ENCODE results near the gene ADH4. TPM values are rescaled to one million over a fixed set of nuclear protein-coding genes. Genes with fewer than 3 reads are reported as not detected.

Gene ADH4
- polyA plus RNA-seq, 1 of the 3 experiments (the other 2 are of a cell fraction) = not detected

DNA sequence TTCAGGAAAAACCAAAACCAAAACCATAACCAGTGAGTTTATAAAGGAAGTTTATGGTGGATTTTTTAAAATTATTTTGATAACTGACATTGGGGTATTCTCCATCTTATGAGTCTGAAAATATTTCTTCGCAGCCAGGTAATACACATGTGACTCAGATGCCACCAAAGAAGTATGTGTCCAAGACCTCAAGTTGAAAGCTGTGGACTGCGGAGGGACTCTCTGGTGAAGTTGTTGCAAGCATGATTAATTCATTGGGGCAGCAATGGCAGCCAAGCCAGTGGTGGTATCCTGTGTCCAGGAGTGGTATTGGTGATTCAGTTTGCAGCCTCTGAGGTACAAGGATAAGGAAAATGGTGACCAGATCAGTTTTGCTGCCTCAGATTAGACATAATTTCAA is 41.5 kb downstream of the ADH4 start:
- Histone ChIP-seq H3K4me3 (ENCODE audit: low read depth in 2 of 2, low read length in 1 of 2) (no peak overlapping the region), H4K20me1 (ENCODE audit: insufficient read depth) (no peaks in the 10 kb centered on the region), H3K9ac (no peak overlapping the region), H2AFZ (ENCODE audit: low read depth) (no peak overlapping the region), H3K27me3 (ENCODE audit: insufficient read depth) (no peaks in the 10 kb centered on the region), H3K79me2 (ENCODE audit: insufficient read depth) (no peaks in the 10 kb centered on the region), H3K4me2 (no peak overlapping the region), H3K9me3 (no peaks in the 10 kb centered on the region), H3K9me2 (no peaks in the 10 kb centered on the region), H3K4me1 (ENCODE audit: control insufficient read depth in 1 of 2, insufficient read depth in 2 of 2, low read depth in 1 of 2, low read length in 1 of 2) (peaks cover 0 to 6% of the 10 kb centered on the region in 2 experiments; a peak in 1 of 4 replicates), H3K27ac (ENCODE audit: low read depth in 2 of 2, low read length in 1 of 2) (no peak overlapping the region), H3F3A (replicated peaks; ENCODE audit: insufficient read depth) (peaks cover 5% of the 10 kb centered on the region), H3K36me3 (replicated peaks in 1 of 2; ENCODE audit: control insufficient read depth in 1 of 2, insufficient read depth in 2 of 2, low read length in 1 of 2) (no peaks in the 10 kb centered on the region)
- ChIA-PET CTCF (no interaction called here), POLR2A (no interaction called here)
- no peak for TF ChIP-seq MEF2A (IDR thresholded peaks at IDR 0.05; ENCODE audit: borderline replicate concordance, low read depth)
- TF ChIP-seq RCOR1 (IDR thresholded peaks at IDR 0.05; ENCODE audit: low read length) = no peak
- no peak for TF ChIP-seq JUND (IDR thresholded peaks at IDR 0.05)
- TF ChIP-seq, protein P1, sequence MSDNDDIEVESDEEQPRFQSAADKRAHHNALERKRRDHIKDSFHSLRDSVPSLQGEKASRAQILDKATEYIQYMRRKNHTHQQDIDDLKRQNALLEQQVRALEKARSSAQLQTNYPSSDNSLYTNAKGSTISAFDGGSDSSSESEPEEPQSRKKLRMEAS (IDR thresholded peaks at IDR 0.05; ENCODE audit: low read depth) = no peak
- TF ChIP-seq RAD21 (IDR thresholded peaks at IDR 0.05; ENCODE audit: low read length) = no peak
- TF ChIP-seq, protein P2, sequence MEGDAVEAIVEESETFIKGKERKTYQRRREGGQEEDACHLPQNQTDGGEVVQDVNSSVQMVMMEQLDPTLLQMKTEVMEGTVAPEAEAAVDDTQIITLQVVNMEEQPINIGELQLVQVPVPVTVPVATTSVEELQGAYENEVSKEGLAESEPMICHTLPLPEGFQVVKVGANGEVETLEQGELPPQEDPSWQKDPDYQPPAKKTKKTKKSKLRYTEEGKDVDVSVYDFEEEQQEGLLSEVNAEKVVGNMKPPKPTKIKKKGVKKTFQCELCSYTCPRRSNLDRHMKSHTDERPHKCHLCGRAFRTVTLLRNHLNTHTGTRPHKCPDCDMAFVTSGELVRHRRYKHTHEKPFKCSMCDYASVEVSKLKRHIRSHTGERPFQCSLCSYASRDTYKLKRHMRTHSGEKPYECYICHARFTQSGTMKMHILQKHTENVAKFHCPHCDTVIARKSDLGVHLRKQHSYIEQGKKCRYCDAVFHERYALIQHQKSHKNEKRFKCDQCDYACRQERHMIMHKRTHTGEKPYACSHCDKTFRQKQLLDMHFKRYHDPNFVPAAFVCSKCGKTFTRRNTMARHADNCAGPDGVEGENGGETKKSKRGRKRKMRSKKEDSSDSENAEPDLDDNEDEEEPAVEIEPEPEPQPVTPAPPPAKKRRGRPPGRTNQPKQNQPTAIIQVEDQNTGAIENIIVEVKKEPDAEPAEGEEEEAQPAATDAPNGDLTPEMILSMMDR (IDR thresholded peaks at IDR 0.05) = no peak
- TF ChIP-seq RFX5 (IDR thresholded peaks at IDR 0.05; ENCODE audit: low read length) = no peak
- TF ChIP-seq EP300 (IDR thresholded peaks at IDR 0.05; ENCODE audit: borderline replicate concordance in 1 of 2, low read depth in 1 of 2, low read length in 1 of 2) = no peak
- TF ChIP-seq, protein P3, sequence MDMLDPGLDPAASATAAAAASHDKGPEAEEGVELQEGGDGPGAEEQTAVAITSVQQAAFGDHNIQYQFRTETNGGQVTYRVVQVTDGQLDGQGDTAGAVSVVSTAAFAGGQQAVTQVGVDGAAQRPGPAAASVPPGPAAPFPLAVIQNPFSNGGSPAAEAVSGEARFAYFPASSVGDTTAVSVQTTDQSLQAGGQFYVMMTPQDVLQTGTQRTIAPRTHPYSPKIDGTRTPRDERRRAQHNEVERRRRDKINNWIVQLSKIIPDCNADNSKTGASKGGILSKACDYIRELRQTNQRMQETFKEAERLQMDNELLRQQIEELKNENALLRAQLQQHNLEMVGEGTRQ (IDR thresholded peaks at IDR 0.05; ENCODE audit: borderline replicate concordance, low read depth, low read length) = no peak
- TF ChIP-seq, protein P4, sequence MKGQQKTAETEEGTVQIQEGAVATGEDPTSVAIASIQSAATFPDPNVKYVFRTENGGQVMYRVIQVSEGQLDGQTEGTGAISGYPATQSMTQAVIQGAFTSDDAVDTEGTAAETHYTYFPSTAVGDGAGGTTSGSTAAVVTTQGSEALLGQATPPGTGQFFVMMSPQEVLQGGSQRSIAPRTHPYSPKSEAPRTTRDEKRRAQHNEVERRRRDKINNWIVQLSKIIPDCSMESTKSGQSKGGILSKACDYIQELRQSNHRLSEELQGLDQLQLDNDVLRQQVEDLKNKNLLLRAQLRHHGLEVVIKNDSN (IDR thresholded peaks at IDR 0.05; ENCODE audit: borderline replicate concordance, low read depth) = no peak
- 90% methylated on average over 2 of the region's 2 CpGs for WGBS (ENCODE audit: low lambda C conversion rate)
- DNase-seq = no peak

DNA sequence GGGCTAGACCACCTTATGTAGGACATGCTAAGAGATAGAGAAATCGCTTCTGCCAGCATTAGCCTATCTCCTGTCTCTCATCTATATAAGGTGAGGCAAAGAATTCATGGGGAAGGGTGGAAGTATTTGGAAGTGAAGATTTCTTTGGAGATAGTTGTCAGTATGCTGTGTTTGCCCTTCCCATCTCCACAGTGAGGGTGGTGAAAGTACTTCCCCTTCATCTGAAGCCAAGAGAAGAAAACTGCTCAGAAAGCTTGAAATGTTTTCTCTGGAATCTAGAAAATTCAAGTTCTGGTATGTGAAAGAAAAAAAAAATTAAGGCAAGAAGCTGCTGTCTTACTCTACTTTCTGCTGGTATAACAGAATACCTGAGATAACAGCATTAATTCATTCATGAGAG is 43.2 kb downstream of the ADH4 start:
- no peak for DNase-seq
- CTCF ChIA-PET = interaction anchor here (0.6 to 1.3 kb wide), 4 partner anchors 17 to 362 kb away, joined by 3 to 4 read pairs (median 3); no protein-coding TSS in a partner anchor
- H3K4me2 ChIP-seq = no peak overlapping the region
- no peak for TF ChIP-seq FOSL2 (IDR thresholded peaks at IDR 0.05; ENCODE audit: borderline replicate concordance, low read depth)
- no peak for TF ChIP-seq RAD21 (IDR thresholded peaks at IDR 0.05; ENCODE audit: low read length)
- no peak for TF ChIP-seq TCF12 (IDR thresholded peaks at IDR 0.05)
- TF ChIP-seq RXRA (IDR thresholded peaks at IDR 0.05; ENCODE audit: borderline replicate concordance, low read depth) = no peak
- TF ChIP-seq, protein P5, sequence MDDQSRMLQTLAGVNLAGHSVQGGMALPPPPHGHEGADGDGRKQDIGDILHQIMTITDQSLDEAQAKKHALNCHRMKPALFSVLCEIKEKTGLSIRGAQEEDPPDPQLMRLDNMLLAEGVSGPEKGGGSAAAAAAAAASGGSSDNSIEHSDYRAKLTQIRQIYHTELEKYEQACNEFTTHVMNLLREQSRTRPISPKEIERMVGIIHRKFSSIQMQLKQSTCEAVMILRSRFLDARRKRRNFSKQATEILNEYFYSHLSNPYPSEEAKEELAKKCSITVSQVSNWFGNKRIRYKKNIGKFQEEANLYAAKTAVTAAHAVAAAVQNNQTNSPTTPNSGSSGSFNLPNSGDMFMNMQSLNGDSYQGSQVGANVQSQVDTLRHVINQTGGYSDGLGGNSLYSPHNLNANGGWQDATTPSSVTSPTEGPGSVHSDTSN (IDR thresholded peaks at IDR 0.05) = no peak
- TF ChIP-seq JUND (IDR thresholded peaks at IDR 0.05) = no peak
- TF ChIP-seq, protein P2 (IDR thresholded peaks at IDR 0.05) = no peak
- TF ChIP-seq, protein P6, sequence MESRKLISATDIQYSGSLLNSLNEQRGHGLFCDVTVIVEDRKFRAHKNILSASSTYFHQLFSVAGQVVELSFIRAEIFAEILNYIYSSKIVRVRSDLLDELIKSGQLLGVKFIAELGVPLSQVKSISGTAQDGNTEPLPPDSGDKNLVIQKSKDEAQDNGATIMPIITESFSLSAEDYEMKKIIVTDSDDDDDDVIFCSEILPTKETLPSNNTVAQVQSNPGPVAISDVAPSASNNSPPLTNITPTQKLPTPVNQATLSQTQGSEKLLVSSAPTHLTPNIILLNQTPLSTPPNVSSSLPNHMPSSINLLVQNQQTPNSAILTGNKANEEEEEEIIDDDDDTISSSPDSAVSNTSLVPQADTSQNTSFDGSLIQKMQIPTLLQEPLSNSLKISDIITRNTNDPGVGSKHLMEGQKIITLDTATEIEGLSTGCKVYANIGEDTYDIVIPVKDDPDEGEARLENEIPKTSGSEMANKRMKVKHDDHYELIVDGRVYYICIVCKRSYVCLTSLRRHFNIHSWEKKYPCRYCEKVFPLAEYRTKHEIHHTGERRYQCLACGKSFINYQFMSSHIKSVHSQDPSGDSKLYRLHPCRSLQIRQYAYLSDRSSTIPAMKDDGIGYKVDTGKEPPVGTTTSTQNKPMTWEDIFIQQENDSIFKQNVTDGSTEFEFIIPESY (IDR thresholded peaks at IDR 0.05; ENCODE audit: borderline replicate concordance, low read depth) = no peak
- no peak for TF ChIP-seq MXI1 (IDR thresholded peaks at IDR 0.05; ENCODE audit: low read depth, low read length)
- TF ChIP-seq, protein P7, sequence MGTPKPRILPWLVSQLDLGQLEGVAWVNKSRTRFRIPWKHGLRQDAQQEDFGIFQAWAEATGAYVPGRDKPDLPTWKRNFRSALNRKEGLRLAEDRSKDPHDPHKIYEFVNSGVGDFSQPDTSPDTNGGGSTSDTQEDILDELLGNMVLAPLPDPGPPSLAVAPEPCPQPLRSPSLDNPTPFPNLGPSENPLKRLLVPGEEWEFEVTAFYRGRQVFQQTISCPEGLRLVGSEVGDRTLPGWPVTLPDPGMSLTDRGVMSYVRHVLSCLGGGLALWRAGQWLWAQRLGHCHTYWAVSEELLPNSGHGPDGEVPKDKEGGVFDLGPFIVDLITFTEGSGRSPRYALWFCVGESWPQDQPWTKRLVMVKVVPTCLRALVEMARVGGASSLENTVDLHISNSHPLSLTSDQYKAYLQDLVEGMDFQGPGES (IDR thresholded peaks at IDR 0.05; ENCODE audit: low read depth, low read length) = no peak

More for the DNA sequence above, 43.2 kb downstream of the ADH4 start:
- H3K9me2 ChIP-seq = no peaks in the 10 kb centered on the region
- peak overlapping the region in 1 of 2 experiments; percentile 34; a peak in 1 of 4 replicates for H3K27ac ChIP-seq (ENCODE audit: low read depth in 2 of 2, low read length in 1 of 2)
- H3K27me3 ChIP-seq (ENCODE audit: insufficient read depth) = no peaks in the 10 kb centered on the region
- POLR2A ChIA-PET = no interaction called here
- no peak overlapping the region for H3K9ac ChIP-seq
- H3K4me1 ChIP-seq (ENCODE audit: control insufficient read depth in 1 of 2, insufficient read depth in 2 of 2, low read depth in 1 of 2, low read length in 1 of 2) = peaks cover 0 to 6% of the 10 kb centered on the region in 2 experiments; a peak in 1 of 4 replicates
- no peak overlapping the region for H3K4me3 ChIP-seq (ENCODE audit: low read depth in 2 of 2, low read length in 1 of 2)
- no peak overlapping the region for H2AFZ ChIP-seq (ENCODE audit: low read depth)
- H3K79me2 ChIP-seq (ENCODE audit: insufficient read depth) = no peaks in the 10 kb centered on the region
- H3K36me3 ChIP-seq (replicated peaks in 1 of 2; ENCODE audit: control insufficient read depth in 1 of 2, insufficient read depth in 2 of 2, low read length in 1 of 2) = no peaks in the 10 kb centered on the region
- 94% methylated on average over 1 of the region's 1 CpG for WGBS (ENCODE audit: low lambda C conversion rate)
- H3F3A ChIP-seq (replicated peaks; ENCODE audit: insufficient read depth) = peaks cover 5% of the 10 kb centered on the region
- no peaks in the 10 kb centered on the region for H4K20me1 ChIP-seq (ENCODE audit: insufficient read depth)
- no peaks in the 10 kb centered on the region for H3K9me3 ChIP-seq
